Measurements from ENCODE around the gene NUDT13.

Gene NUDT13

DNA sequence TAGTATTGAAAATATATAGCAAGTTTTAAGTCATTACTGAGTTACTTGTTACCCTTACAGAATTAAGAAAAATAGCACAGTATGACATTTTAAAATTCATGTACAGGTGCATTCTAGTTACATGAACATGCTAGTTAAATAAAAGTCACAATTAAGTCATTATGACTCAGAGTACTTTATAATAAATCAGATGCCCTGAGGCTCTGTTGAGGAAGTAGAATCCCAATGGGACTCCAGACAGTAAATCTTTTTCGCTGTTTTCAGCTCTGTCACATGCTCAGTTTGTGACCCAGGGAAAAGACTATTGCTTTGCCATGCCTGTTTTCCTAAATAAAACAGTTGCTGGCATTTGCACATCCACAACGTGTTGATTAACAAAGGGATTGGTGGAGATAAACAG, 21.0 kb downstream of the NUDT13 start:
- H4K20me1 ChIP-seq (ENCODE audit: insufficient read depth, low read length) = no peaks in the 10 kb centered on the region
- H3K4me3 ChIP-seq (ENCODE audit: low read length) = no peak overlapping the region
- H3K9me3 ChIP-seq (ENCODE audit: insufficient read depth, low read length) = no peaks in the 10 kb centered on the region
- H3K4me1 ChIP-seq (ENCODE audit: low read length) = no peaks in the 10 kb centered on the region
- H3K27me3 ChIP-seq (ENCODE audit: low read depth, low read length) = no peaks in the 10 kb centered on the region
- H3K9ac ChIP-seq (ENCODE audit: low read length) = no peak overlapping the region
- H3K27ac ChIP-seq (ENCODE audit: low read length) = no peak overlapping the region
- H3K36me3 ChIP-seq (replicated peaks; ENCODE audit: low read depth, low read length) = peaks cover 12% of the 10 kb centered on the region
- H3K4me2 ChIP-seq (ENCODE audit: low read length) = no peak overlapping the region
- no peaks in the 10 kb centered on the region for H3K79me2 ChIP-seq (ENCODE audit: low read length)
- H2AFZ ChIP-seq (ENCODE audit: low read depth, low read length) = no peak overlapping the region
- no peak for TF ChIP-seq EZH2phosphoT487 (IDR thresholded peaks at IDR 0.05; ENCODE audit: low read depth)
- TF ChIP-seq, protein P1, sequence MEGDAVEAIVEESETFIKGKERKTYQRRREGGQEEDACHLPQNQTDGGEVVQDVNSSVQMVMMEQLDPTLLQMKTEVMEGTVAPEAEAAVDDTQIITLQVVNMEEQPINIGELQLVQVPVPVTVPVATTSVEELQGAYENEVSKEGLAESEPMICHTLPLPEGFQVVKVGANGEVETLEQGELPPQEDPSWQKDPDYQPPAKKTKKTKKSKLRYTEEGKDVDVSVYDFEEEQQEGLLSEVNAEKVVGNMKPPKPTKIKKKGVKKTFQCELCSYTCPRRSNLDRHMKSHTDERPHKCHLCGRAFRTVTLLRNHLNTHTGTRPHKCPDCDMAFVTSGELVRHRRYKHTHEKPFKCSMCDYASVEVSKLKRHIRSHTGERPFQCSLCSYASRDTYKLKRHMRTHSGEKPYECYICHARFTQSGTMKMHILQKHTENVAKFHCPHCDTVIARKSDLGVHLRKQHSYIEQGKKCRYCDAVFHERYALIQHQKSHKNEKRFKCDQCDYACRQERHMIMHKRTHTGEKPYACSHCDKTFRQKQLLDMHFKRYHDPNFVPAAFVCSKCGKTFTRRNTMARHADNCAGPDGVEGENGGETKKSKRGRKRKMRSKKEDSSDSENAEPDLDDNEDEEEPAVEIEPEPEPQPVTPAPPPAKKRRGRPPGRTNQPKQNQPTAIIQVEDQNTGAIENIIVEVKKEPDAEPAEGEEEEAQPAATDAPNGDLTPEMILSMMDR (IDR thresholded peaks at IDR 0.05; ENCODE audit: low read depth, low read length) = no peak

- H4K20me1 ChIP-seq (ENCODE audit: insufficient read depth, low read length) = no peaks in the 10 kb centered on the region
- no peak overlapping the region for H3K4me3 ChIP-seq (ENCODE audit: low read length)
- H3K27me3 ChIP-seq (ENCODE audit: low read depth, low read length) = no peaks in the 10 kb centered on the region
- no peaks in the 10 kb centered on the region for H3K4me1 ChIP-seq (ENCODE audit: low read length)
- no peaks in the 10 kb centered on the region for H3K9me3 ChIP-seq (ENCODE audit: insufficient read depth, low read length)
- TF ChIP-seq, protein P1 (IDR thresholded peaks at IDR 0.05; ENCODE audit: low read depth, low read length) = no peak
- H3K79me2 ChIP-seq (ENCODE audit: low read length) = no peaks in the 10 kb centered on the region
- no peak overlapping the region for H3K9ac ChIP-seq (ENCODE audit: low read length)
- H3K4me2 ChIP-seq (ENCODE audit: low read length) = no peak overlapping the region
- H3K27ac ChIP-seq (ENCODE audit: low read length) = no peak overlapping the region
- peaks cover 15% of the 10 kb centered on the region for H3K36me3 ChIP-seq (replicated peaks; ENCODE audit: low read depth, low read length)
- H2AFZ ChIP-seq (ENCODE audit: low read depth, low read length) = no peak overlapping the region
Measured at GRCh38 chr10:73131913-73132686, 21.8 kb downstream of the NUDT13 start.

DNA sequence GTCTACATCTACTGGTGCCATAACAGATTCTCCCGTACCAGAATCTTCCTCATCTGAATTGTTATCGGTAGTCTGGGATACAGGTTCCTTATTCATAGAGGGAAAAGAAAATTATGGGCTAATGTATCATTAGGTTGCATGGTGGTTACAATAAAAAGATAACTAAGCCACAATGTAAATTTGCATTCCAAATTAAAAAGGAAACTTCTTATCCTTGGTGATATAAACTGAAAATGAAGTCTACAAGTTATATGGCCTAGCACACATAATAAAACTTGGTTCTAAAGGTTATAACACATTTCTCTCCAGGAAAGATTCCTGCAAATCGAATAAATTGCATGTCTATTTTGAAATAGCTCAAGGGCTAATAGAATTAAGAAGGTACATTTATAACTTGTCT, 24.5 kb downstream of the NUDT13 start:
- Histone ChIP-seq H3K4me3 (ENCODE audit: low read length) (no peak overlapping the region), H3K9ac (ENCODE audit: low read length) (no peak overlapping the region), H3K36me3 (replicated peaks; ENCODE audit: low read depth, low read length) (peaks cover 28% of the 10 kb centered on the region), H2AFZ (ENCODE audit: low read depth, low read length) (no peak overlapping the region), H3K4me2 (ENCODE audit: low read length) (no peak overlapping the region), H3K27ac (ENCODE audit: low read length) (no peak overlapping the region), H4K20me1 (ENCODE audit: insufficient read depth, low read length) (no peaks in the 10 kb centered on the region), H3K9me3 (ENCODE audit: insufficient read depth, low read length) (no peaks in the 10 kb centered on the region), H3K79me2 (ENCODE audit: low read length) (no peaks in the 10 kb centered on the region), H3K4me1 (ENCODE audit: low read length) (peaks cover 5% of the 10 kb centered on the region; the same call in 1 of the 2 replicates), H3K27me3 (ENCODE audit: low read depth, low read length) (no peaks in the 10 kb centered on the region)
- TF ChIP-seq, protein P1 (IDR thresholded peaks at IDR 0.05; ENCODE audit: low read depth, low read length) = no peak
- TF ChIP-seq EZH2phosphoT487 (IDR thresholded peaks at IDR 0.05; ENCODE audit: low read depth) = no peak

DNA sequence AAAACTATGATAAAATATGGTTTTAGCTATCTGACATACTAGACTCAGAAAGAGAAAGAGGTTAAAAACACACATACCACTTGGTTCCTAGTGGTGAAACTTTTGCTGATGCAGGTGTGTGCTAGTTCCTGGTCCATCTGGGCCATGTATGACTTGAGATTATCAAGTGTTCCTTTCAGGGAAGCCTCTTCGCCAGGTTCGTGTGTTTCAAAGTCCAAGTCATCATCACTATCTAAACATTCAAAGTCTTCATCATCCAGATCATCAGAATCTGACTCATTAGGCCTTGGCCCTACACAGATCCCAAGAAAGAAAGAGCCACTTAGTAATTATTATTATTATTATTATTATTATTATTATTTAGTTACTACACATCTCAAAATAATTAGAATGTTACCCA, 26.4 kb downstream of the NUDT13 start:
- no peak overlapping the region for H2AFZ ChIP-seq (ENCODE audit: low read depth, low read length)
- H4K20me1 ChIP-seq (ENCODE audit: insufficient read depth, low read length) = no peaks in the 10 kb centered on the region
- H3K27me3 ChIP-seq (ENCODE audit: low read depth, low read length) = no peaks in the 10 kb centered on the region
- peaks cover 28% of the 10 kb centered on the region for H3K36me3 ChIP-seq (replicated peaks; ENCODE audit: low read depth, low read length)
- no peak overlapping the region for H3K27ac ChIP-seq (ENCODE audit: low read length)
- H3K4me3 ChIP-seq (ENCODE audit: low read length) = no peak overlapping the region
- no peak overlapping the region for H3K4me2 ChIP-seq (ENCODE audit: low read length)
- no peaks in the 10 kb centered on the region for H3K79me2 ChIP-seq (ENCODE audit: low read length)
- H3K4me1 ChIP-seq (ENCODE audit: low read length) = peaks cover 5% of the 10 kb centered on the region; the same call in 1 of the 2 replicates
- H3K9ac ChIP-seq (ENCODE audit: low read length) = no peak overlapping the region
- no peaks in the 10 kb centered on the region for H3K9me3 ChIP-seq (ENCODE audit: insufficient read depth, low read length)
- TF ChIP-seq, protein P1 (IDR thresholded peaks at IDR 0.05; ENCODE audit: low read depth, low read length) = no peak
- no peak for TF ChIP-seq EZH2phosphoT487 (IDR thresholded peaks at IDR 0.05; ENCODE audit: low read depth)

Measured in OCI-LY3 (cell line).